ENCODE measurements around the gene SLC1A3. TPM values are rescaled to one million over a fixed set of nuclear protein-coding genes. Genes with fewer than 3 reads are reported as not detected.

The SLC1A3 gene
- total and polyA plus RNA-seq, 11 donors = 49.5 to 153 (median 66.1) TPM

GRCh38 chr5:36670548-36670947 is 64.1 kb downstream of the SLC1A3 start:
- H3K36me3 ChIP-seq = peaks cover 0 to 32% (median 11%) of the 10 kb centered on the region in 9 donors
- H3K27ac ChIP-seq = no peak overlapping the region
- H3K9me3 ChIP-seq = no peaks in the 10 kb centered on the region
- DNase-seq (no peak), ATAC-seq (no peak)
- TF ChIP-seq, protein P1, sequence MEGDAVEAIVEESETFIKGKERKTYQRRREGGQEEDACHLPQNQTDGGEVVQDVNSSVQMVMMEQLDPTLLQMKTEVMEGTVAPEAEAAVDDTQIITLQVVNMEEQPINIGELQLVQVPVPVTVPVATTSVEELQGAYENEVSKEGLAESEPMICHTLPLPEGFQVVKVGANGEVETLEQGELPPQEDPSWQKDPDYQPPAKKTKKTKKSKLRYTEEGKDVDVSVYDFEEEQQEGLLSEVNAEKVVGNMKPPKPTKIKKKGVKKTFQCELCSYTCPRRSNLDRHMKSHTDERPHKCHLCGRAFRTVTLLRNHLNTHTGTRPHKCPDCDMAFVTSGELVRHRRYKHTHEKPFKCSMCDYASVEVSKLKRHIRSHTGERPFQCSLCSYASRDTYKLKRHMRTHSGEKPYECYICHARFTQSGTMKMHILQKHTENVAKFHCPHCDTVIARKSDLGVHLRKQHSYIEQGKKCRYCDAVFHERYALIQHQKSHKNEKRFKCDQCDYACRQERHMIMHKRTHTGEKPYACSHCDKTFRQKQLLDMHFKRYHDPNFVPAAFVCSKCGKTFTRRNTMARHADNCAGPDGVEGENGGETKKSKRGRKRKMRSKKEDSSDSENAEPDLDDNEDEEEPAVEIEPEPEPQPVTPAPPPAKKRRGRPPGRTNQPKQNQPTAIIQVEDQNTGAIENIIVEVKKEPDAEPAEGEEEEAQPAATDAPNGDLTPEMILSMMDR (IDR thresholded peaks at IDR 0.05) = no peak
- no peak for TF ChIP-seq POLR2A (IDR thresholded peaks at IDR 0.05)
- intact Hi-C loops (cut with DNase I) = no loop called here
- H3K4me1 ChIP-seq = peaks cover 0 to 27% (median 6%) of the 10 kb centered on the region in 12 donors
- H3K27me3 ChIP-seq = no peaks in the 10 kb centered on the region
- WGBS, 4 donors = 82 to 87% (median 86%) methylated on average over 3 of the region's 3 CpGs
- H3K4me3 ChIP-seq = no peak overlapping the region

- Histone ChIP-seq H3K27me3 (no peaks in the 10 kb centered on the region), H3K9me3 (no peaks in the 10 kb centered on the region), H3K4me3 (no peak overlapping the region), H3K27ac (no peak overlapping the region), H3K4me1 (peaks cover 0 to 16% (median 3%) of the 10 kb centered on the region in 12 donors), H3K36me3 (peaks cover 0 to 49% (median 11%) of the 10 kb centered on the region in 9 donors)
- ATAC-seq = no peak
- TF ChIP-seq POLR2A (IDR thresholded peaks at IDR 0.05) = no peak
- TF ChIP-seq, protein P1 (IDR thresholded peaks at IDR 0.05) = no peak
- no peak for DNase-seq
- WGBS, 4 donors = 61 to 69% (median 64%) methylated on average over 3 of the region's 3 CpGs
- intact Hi-C loops (cut with DNase I) = no loop called here
These were observed 68.9 kb downstream of the SLC1A3 start for GRCh38 chr5:36675282-36675681.

GRCh38 chr5:36679221-36679989 is 73.0 kb downstream of the SLC1A3 start:
- TF ChIP-seq, protein P1 (IDR thresholded peaks at IDR 0.05) = no peak
- TF ChIP-seq POLR2A (IDR thresholded peaks at IDR 0.05) = no peak
- peaks cover 0 to 55% (median 14%) of the 10 kb centered on the region in 12 donors for H3K4me1 ChIP-seq
- no peaks in the 10 kb centered on the region for H3K27me3 ChIP-seq
- peak overlapping the region in 6 of 12 donors; percentile 26 to 82 (median 39) for H3K27ac ChIP-seq
- no peaks in the 10 kb centered on the region for H3K9me3 ChIP-seq
- no peak for ATAC-seq
- 77 to 81% (median 80%) methylated on average over 8 of the region's 8 CpGs for WGBS, 4 donors
- no peak for DNase-seq
- H3K4me3 ChIP-seq = no peak overlapping the region
- peaks cover 0 to 26% (median 0%) of the 10 kb centered on the region in 9 donors for H3K36me3 ChIP-seq
- intact Hi-C loops (cut with DNase I) = no loop called here

GRCh38 chr5:36680066-36680465 is 73.7 kb downstream of the SLC1A3 start:
- Histone ChIP-seq H3K4me1 (peaks cover 0 to 61% (median 9%) of the 10 kb centered on the region in 12 donors), H3K36me3 (peaks cover 0 to 26% (median under 1%) of the 10 kb centered on the region in 9 donors), H3K4me3 (no peak overlapping the region), H3K27me3 (no peaks in the 10 kb centered on the region), H3K9me3 (no peaks in the 10 kb centered on the region), H3K27ac (peak overlapping the region in 6 of 12 donors; percentile 26 to 82 (median 44))
- peak; percentile 67 to 86 (median 76) for ATAC-seq
- no peak for TF ChIP-seq POLR2A (IDR thresholded peaks at IDR 0.05)
- TF ChIP-seq, protein P1 (IDR thresholded peaks at IDR 0.05) = no peak
- 56 to 66% (median 63%) methylated on average over 7 of the region's 7 CpGs for WGBS, 4 donors
- DNase-seq = peak in 4 of 5 donors; percentile 47 to 88 (median 75)
- intact Hi-C loops (cut with DNase I) = loop anchor here in 3 of 10 donors (5.0 to 10.0 kb wide), 4 partner anchors 68 to 158 kb away; partner anchors contain the start of gene SLC1A3 (in 1 of the 3)

Measured in heart left ventricle (tissue), 16 donors.